Stimulated activated naive B cell treated with anti-CD40 and anti-IgM and Interleukin-4, amounts not matched to agents 10 μg/mL and 1 μg/mL and 100 μg/mL, for 72 hours (primary cell): Measurements from ENCODE around the gene P2RX6.
"Not testable (repeated sequence)": the region's sequence is repeated elsewhere in the genome, so short reads cannot be mapped to it uniquely, and the experiment has no call there.

ENCODE experiments used
- ATAC-seq, 2 donors: fragments of 150-1000 bp; cut with Tn5 transposase; replicated peaks; 2 replicates each; pipeline ENCODE4 v1.10.0; 2021; ENCODE audit warnings: moderate library complexity in 1 of 2
- DNase-seq: peaks from one replicate; pipeline ENCODE4 v3.0.0; 2021
- H3K27ac Mint-ChIP-seq: one replicate; pipeline ENCODE4 v1.8.0; 2022; ENCODE audit warnings: mild to moderate bottlenecking, mixed read lengths
- H3K27me3 Mint-ChIP-seq, 2 donors: one replicate each; pipeline ENCODE4 v1.8.0; 2022; ENCODE audit warnings: mixed read lengths in 2 of 2
- H3K36me3 Mint-ChIP-seq, 2 donors: one replicate each; pipeline ENCODE4 v1.8.0; 2022; ENCODE audit warnings: mixed read lengths in 2 of 2, mild to moderate bottlenecking in 1 of 2
- H3K4me1 Mint-ChIP-seq, 2 donors: one replicate each; pipeline ENCODE4 v1.8.0; 2022; ENCODE audit warnings: mixed read lengths in 2 of 2, mild to moderate bottlenecking in 1 of 2
- H3K4me3 Mint-ChIP-seq, 2 donors: one replicate each; pipeline ENCODE4 v1.8.0; 2022; ENCODE audit warnings: mild to moderate bottlenecking in 2 of 2, mixed read lengths in 2 of 2, moderate library complexity in 1 of 2
- H3K9me3 Mint-ChIP-seq, 2 donors: one replicate each; pipeline ENCODE4 v1.8.0; 2022; ENCODE audit warnings: mixed read lengths in 2 of 2, mild to moderate bottlenecking in 1 of 2

The P2RX6 gene

GRCh38 chr22:21068681-21069276, 53.8 kb downstream of the P2RX6 start:
- no peak overlapping the region for H3K27ac Mint-ChIP-seq
- ATAC-seq: no peak
- H3K27me3 Mint-ChIP-seq: peaks cover 9 to 14% of the 10 kb centered on the region in 2 donors
- H3K36me3 Mint-ChIP-seq: no peaks in the 10 kb centered on the region
- no peak overlapping the region for H3K4me3 Mint-ChIP-seq
- no peaks in the 10 kb centered on the region for H3K9me3 Mint-ChIP-seq
- H3K4me1 Mint-ChIP-seq: peaks cover 0 to 2% of the 10 kb centered on the region in 2 donors
- DNase-seq: no peak

GRCh38 chr22:21069375-21069774, 54.4 kb downstream of the P2RX6 start:
- ATAC-seq (no peak), DNase-seq (no peak)
- no peaks in the 10 kb centered on the region for H3K36me3 Mint-ChIP-seq
- no peaks in the 10 kb centered on the region for H3K9me3 Mint-ChIP-seq
- peaks cover 0 to 2% of the 10 kb centered on the region in 2 donors for H3K4me1 Mint-ChIP-seq
- H3K27me3 Mint-ChIP-seq: peaks cover 9 to 14% of the 10 kb centered on the region in 2 donors
- H3K4me3 Mint-ChIP-seq: no peak overlapping the region
- H3K27ac Mint-ChIP-seq: no peak overlapping the region

GRCh38 chr22:21070690-21071615, 56.0 kb downstream of the P2RX6 start:
- Mint-ChIP-seq H3K4me1 (no peaks in the 10 kb centered on the region), H3K27ac (no peak overlapping the region), H3K4me3 (no peak overlapping the region), H3K36me3 (no peaks in the 10 kb centered on the region), H3K27me3 (peaks cover 9 to 14% of the 10 kb centered on the region in 2 donors), H3K9me3 (no peaks in the 10 kb centered on the region)
- no peak for ATAC-seq
- no peak for DNase-seq

- not testable (repeated sequence) for DNase-seq, H3K4me1 Mint-ChIP-seq, ATAC-seq, H3K4me3 Mint-ChIP-seq, H3K36me3 Mint-ChIP-seq, H3K27ac Mint-ChIP-seq, H3K9me3 Mint-ChIP-seq
- H3K27me3 Mint-ChIP-seq: peaks cover 12 to 15% of the 10 kb centered on the region in 2 donors
Observed at GRCh38 chr22:21071796-21072195, 56.8 kb downstream of the P2RX6 start.

- DNase-seq (no peak), ATAC-seq (no peak)
- no peak overlapping the region for H3K4me3 Mint-ChIP-seq
- H3K27ac Mint-ChIP-seq: no peak overlapping the region
- H3K4me1 Mint-ChIP-seq: no peaks in the 10 kb centered on the region
- no peaks in the 10 kb centered on the region for H3K9me3 Mint-ChIP-seq
- no peaks in the 10 kb centered on the region for H3K36me3 Mint-ChIP-seq
- H3K27me3 Mint-ChIP-seq: peaks cover 20% of the 10 kb centered on the region in 2 donors
Observed at GRCh38 chr22:21073023-21073422, 58.1 kb downstream of the P2RX6 start.

GRCh38 chr22:21073482-21073881, 58.5 kb downstream of the P2RX6 start:
- Mint-ChIP-seq H3K4me1 (no peaks in the 10 kb centered on the region), H3K27me3 (peaks cover 22 to 25% of the 10 kb centered on the region in 2 donors), H3K4me3 (no peak overlapping the region), H3K36me3 (no peaks in the 10 kb centered on the region), H3K27ac (no peak overlapping the region), H3K9me3 (no peaks in the 10 kb centered on the region)
- no peak for DNase-seq
- ATAC-seq: no peak

- no peaks in the 10 kb centered on the region for H3K4me1 Mint-ChIP-seq
- H3K9me3 Mint-ChIP-seq: no peaks in the 10 kb centered on the region
- ATAC-seq (peak in 1 of 2 donors; percentile 27), DNase-seq (no peak)
- peaks cover 22 to 25% of the 10 kb centered on the region in 2 donors for H3K27me3 Mint-ChIP-seq
- no peaks in the 10 kb centered on the region for H3K36me3 Mint-ChIP-seq
- H3K27ac Mint-ChIP-seq: no peak overlapping the region
- H3K4me3 Mint-ChIP-seq: no peak overlapping the region
Observed at GRCh38 chr22:21074102-21074715, 59.2 kb downstream of the P2RX6 start.

GRCh38 chr22:21075516-21076138, 60.7 kb downstream of the P2RX6 start:
- DNase-seq (no peak), ATAC-seq (no peak)
- no peak overlapping the region for H3K27ac Mint-ChIP-seq
- peaks cover 18 to 25% of the 10 kb centered on the region in 2 donors for H3K27me3 Mint-ChIP-seq
- H3K4me1 Mint-ChIP-seq: no peaks in the 10 kb centered on the region
- no peak overlapping the region for H3K4me3 Mint-ChIP-seq
- H3K36me3 Mint-ChIP-seq: no peaks in the 10 kb centered on the region
- H3K9me3 Mint-ChIP-seq: no peaks in the 10 kb centered on the region

GRCh38 chr22:21076912-21077625, 62.1 kb downstream of the P2RX6 start:
- no peaks in the 10 kb centered on the region for H3K36me3 Mint-ChIP-seq
- no peak overlapping the region for H3K27ac Mint-ChIP-seq
- no peaks in the 10 kb centered on the region for H3K4me1 Mint-ChIP-seq
- no peaks in the 10 kb centered on the region for H3K9me3 Mint-ChIP-seq
- peaks cover 18 to 25% of the 10 kb centered on the region in 2 donors for H3K27me3 Mint-ChIP-seq
- ATAC-seq (no peak), DNase-seq (no peak)
- no peak overlapping the region for H3K4me3 Mint-ChIP-seq
